Measurements from ENCODE around the gene TRANK1. TPM values are rescaled to one million over a fixed set of nuclear protein-coding genes. Genes with fewer than 3 reads are reported as not detected.

TRANK1 gene
- total RNA-seq, 2 donors from 2014 or later, result 21.3 to 50.7 TPM

DNA sequence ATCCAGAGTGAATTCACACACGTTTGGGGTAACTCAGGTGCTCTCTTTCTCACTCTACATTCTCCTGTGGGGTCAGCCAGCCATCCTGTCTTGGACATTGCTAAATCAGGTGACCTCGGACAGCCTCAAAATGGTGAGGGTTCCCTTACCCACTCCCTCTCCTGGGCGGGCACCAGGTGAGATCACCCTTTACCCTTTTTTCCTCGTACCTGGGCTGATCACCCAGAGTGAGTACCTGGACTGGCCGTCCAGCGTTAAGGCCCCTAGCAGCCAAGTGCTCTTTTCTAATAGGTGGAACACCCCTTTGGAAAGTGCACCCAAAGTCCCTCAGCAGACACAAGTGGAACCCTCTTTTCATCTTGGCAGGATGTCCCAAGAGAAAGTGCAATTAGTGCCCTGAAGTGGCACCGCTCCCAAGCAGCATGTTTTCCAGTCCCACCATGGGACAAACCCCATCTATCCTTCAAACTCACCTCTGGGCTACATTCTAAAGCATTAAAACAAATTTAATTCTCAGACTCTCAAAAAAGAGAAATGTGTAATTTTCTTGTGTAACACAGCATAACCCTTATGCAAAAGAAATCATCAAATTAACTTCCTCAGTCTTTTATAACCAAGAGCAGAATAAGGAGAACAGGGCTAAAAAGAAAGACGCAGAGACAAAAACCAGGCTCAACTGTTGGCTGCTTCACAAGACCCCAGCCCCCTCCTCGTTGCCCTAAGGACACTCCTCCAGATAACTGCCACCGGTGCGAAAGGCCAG, 20.7 kb downstream of the TRANK1 start:
- Histone ChIP-seq H3K4me3 (no peak overlapping the region), H3K4me1 (no peaks in the 10 kb centered on the region), H3K9ac (ENCODE audit: low read depth in 2 of 2, low read length in 2 of 2) (no peak overlapping the region), H3K9me3 (no peaks in the 10 kb centered on the region), H3K36me3 (no peaks in the 10 kb centered on the region), H3K27ac (no peak overlapping the region), H3K27me3 (no peaks in the 10 kb centered on the region)
- TF ChIP-seq, protein P1, sequence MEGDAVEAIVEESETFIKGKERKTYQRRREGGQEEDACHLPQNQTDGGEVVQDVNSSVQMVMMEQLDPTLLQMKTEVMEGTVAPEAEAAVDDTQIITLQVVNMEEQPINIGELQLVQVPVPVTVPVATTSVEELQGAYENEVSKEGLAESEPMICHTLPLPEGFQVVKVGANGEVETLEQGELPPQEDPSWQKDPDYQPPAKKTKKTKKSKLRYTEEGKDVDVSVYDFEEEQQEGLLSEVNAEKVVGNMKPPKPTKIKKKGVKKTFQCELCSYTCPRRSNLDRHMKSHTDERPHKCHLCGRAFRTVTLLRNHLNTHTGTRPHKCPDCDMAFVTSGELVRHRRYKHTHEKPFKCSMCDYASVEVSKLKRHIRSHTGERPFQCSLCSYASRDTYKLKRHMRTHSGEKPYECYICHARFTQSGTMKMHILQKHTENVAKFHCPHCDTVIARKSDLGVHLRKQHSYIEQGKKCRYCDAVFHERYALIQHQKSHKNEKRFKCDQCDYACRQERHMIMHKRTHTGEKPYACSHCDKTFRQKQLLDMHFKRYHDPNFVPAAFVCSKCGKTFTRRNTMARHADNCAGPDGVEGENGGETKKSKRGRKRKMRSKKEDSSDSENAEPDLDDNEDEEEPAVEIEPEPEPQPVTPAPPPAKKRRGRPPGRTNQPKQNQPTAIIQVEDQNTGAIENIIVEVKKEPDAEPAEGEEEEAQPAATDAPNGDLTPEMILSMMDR (IDR thresholded peaks at IDR 0.05), result no peak
- DNase-seq, result no peak
- intact Hi-C loops (cut with DNase I), result no loop called here

DNA sequence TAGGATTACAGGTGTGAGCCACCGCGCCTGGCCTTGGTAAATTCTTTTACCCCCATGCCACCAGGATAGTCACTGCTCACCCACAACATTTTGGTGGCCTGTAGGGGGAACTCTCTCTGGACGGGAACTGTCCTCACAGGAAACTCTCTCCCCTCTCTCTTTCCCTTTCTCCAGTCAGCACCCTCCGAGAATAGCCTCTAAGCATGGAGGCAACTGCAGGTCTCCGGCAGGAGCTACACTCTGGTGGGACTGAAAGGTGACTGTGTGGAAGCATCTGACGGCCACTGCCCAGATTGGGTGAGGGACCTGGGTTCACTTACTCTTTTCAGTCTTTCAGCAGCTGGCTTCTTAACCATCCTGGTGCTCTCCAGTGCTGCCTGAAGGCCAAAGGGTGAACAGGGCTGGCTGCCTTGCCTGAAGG, 21.3 kb downstream of the TRANK1 start:
- Histone ChIP-seq H3K27me3 (no peaks in the 10 kb centered on the region), H3K4me3 (no peak overlapping the region), H3K27ac (no peak overlapping the region), H3K4me1 (no peaks in the 10 kb centered on the region), H3K9me3 (no peaks in the 10 kb centered on the region), H3K9ac (ENCODE audit: low read depth in 2 of 2, low read length in 2 of 2) (no peak overlapping the region), H3K36me3 (no peaks in the 10 kb centered on the region)
- TF ChIP-seq, protein P1 (IDR thresholded peaks at IDR 0.05), result no peak
- DNase-seq, result no peak
- intact Hi-C loops (cut with DNase I), result no loop called here

DNA sequence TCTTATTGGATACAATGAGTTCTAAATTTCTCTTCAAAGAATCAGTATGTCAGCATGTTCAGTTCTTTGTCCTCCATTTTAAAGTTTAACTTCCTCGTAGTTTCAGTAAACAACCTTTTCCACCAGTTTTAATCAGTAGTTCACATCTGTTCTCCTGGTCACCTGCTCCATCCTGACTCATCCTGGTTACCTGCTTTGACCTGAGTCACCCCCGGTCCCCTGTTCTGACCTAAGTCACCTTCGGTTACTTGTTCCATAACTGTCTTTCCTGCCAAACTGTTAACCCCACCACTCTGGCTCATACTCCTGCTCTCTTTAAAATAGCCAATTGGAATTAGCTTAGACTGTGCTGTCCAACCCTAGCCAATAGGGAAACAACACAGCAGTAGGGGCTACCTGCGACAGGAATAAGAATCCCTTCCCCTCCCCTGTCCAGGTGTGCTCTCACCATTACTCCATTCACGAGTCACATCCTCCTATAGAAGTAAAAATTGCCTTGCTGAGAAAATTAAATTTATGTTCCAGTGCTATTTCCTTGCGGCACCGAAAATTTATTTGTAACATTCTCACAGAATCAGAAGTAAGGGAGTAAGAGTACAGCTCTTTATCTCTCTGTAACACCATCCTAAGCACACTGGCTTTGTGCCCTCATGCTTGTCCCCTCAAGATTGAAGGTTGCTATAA, 23.8 kb downstream of the TRANK1 start:
- Histone ChIP-seq H3K27me3 (no peaks in the 10 kb centered on the region), H3K9ac (ENCODE audit: low read depth in 2 of 2, low read length in 2 of 2) (no peak overlapping the region), H3K36me3 (no peaks in the 10 kb centered on the region), H3K27ac (no peak overlapping the region), H3K9me3 (no peaks in the 10 kb centered on the region), H3K4me1 (peaks cover 3% of the 10 kb centered on the region), H3K4me3 (no peak overlapping the region)
- no peak for DNase-seq
- TF ChIP-seq, protein P1 (IDR thresholded peaks at IDR 0.05), result no peak
- intact Hi-C loops (cut with DNase I), result no loop called here

DNA sequence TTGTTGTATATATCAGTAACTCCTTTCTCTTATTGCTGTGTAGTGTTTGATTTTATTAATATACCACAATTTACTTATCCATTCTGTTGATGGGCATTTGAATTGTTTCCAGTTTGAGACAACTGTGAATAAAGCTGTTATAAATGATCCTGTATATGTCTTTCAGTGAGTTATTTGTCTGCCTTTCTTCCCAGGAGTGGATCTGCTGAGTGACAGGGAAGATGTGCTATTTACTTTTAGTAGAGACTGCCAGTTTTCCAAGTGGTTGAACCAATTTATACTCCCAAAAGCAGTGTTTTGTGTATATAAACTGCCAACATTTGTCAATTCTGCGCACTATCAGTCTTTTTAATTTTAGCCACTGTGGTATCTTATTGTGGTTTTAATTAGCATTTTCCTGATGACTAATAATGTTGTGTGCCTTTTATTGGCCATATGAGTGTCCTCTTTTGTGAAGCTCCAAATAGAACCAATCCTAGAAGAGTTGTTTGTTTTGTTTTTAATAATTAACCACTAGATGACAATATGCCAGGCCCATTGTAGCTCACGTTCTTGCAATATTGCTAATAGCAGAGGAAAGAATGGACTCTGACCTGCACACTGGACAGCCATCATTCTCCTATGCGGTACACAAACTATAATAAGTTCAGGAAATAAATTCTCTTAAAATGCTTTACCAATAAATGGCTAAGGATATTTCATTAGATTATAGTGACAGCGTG, 25.3 kb downstream of the TRANK1 start:
- intact Hi-C loops (cut with DNase I), result no loop called here

DNA sequence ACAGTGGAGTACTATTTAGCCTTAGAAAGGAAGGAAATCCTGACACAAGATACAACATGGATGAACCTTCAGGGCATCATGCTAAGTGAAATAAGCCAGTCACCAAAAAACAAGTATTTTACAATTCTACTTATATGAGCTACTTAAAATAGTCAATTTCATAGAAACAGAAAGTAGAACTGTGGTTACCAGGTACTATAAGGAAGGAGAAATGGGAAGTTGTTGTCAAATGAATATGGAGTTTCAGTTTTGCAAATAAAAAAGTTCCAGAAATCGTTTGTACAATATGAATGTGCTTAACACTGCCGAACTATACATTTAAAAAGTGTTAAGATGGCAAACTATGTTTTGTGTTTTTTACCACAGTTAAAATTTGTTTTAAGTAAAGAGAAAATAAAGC, 26.8 kb downstream of the TRANK1 start:
- no peak for DNase-seq
- peak overlapping the region; percentile 30 for H3K27ac ChIP-seq
- H3K36me3 ChIP-seq, result no peaks in the 10 kb centered on the region
- peaks cover 3% of the 10 kb centered on the region for H3K4me1 ChIP-seq
- no peak overlapping the region for H3K9ac ChIP-seq (ENCODE audit: low read depth in 2 of 2, low read length in 2 of 2)
- no peaks in the 10 kb centered on the region for H3K27me3 ChIP-seq
- TF ChIP-seq, protein P1 (IDR thresholded peaks at IDR 0.05), result no peak
- intact Hi-C loops (cut with DNase I), result no loop called here
- no peak overlapping the region for H3K4me3 ChIP-seq
- H3K9me3 ChIP-seq, result no peaks in the 10 kb centered on the region

More for the DNA sequence above, 25.3 kb downstream of the TRANK1 start:
- DNase-seq, result no peak
- H3K4me1 ChIP-seq, result peaks cover 3% of the 10 kb centered on the region
- H3K9me3 ChIP-seq, result no peaks in the 10 kb centered on the region
- TF ChIP-seq, protein P1 (IDR thresholded peaks at IDR 0.05), result no peak
- no peaks in the 10 kb centered on the region for H3K36me3 ChIP-seq
- H3K9ac ChIP-seq (ENCODE audit: low read depth in 2 of 2, low read length in 2 of 2), result no peak overlapping the region
- H3K27me3 ChIP-seq, result no peaks in the 10 kb centered on the region
- H3K27ac ChIP-seq, result peak overlapping the region; percentile 19
- H3K4me3 ChIP-seq, result no peak overlapping the region
